Right lobe of liver (tissue), 6 donors: ENCODE results near the gene LBHD1. TPM values are rescaled to one million over a fixed set of nuclear protein-coding genes. Genes with fewer than 3 reads are reported as not detected.
A peak's percentile ranks its signal among the peaks of the same experiment; 100 is the strongest.

Experiments used
- ATAC-seq, 4 donors: fragments of 200-7000 bp; cut with Tn5 transposase; one replicate each; pipeline ENCODE4 v1.9.1; 2020; ENCODE audit warnings: mild to moderate bottlenecking in 4 of 4, moderate library complexity in 4 of 4
- DNase-seq, 3 donors: peaks; one replicate each; pipeline ENCODE4 v3.0.0-alpha.2; 2020
- H3K27ac ChIP-seq, 3 donors: fragments of 200-600 bp; one replicate each; pipeline ENCODE4 v1.8.0; 2022
- H3K27me3 ChIP-seq, 2 donors: fragments of 200-600 bp; one replicate each; pipeline ENCODE4 v1.8.0; 2022
- H3K36me3 ChIP-seq, 4 donors: fragments of 200-600 bp; sonication (generic) in 1 of 4; one replicate each; pipeline versions ENCODE4 v1.5.1 to v1.8.0; 2017 to 2022; ENCODE audit warnings: control low read depth in 1 of 4
- H3K4me1 ChIP-seq, 4 donors: fragments of 200-600 bp; sonication (generic) in 1 of 4; one replicate each; pipeline versions ENCODE4 v1.5.1 to v1.8.0; 2017 to 2022; ENCODE audit warnings: control low read depth in 1 of 4
- H3K4me3 ChIP-seq, 3 donors: fragments of 200-600 bp; one replicate each; pipeline ENCODE4 v1.8.0; 2022
- H3K9me3 ChIP-seq, 4 donors: fragments of 200-600 bp; sonication (generic) in 1 of 4; one replicate each; pipeline versions ENCODE4 v1.5.1 to v1.8.0; 2017 to 2022; ENCODE audit warnings: control low read depth in 1 of 4
- POLR2A ChIP-seq: fragments of 450-650 bp; IDR thresholded peaks from one replicate; pipeline ENCODE4 v1.6.1; 2017; ENCODE audit warnings: antibody characterized with exemption, mild to moderate bottlenecking
- WGBS: methylation state at CpG from one replicate; pipeline ENCODE4 v1.1.6; 2018; ENCODE audit warnings: low coverage, low lambda C conversion rate; ENCODE audit not compliant: insufficient coverage; ENCODE audit errors: missing lambda C conversion rate; 5-methylcytosine and 5-hydroxymethylcytosine counted together
- intact Hi-C, 2 donors: fragments of 100-400 bp; cut with DNase I; formaldehyde crosslinking; loops; one replicate each; pipeline versions ENCODE4 v1.11.2 to v1.14.1; 2022
- total RNA-seq, 6 experiments: library from RNA; depleted of rRNA in 2 of 6; stranded (reverse); fragments of >200 nt in 2 of 6; fragmentation: NEBNext Ultra II Directional in 3 of 6; extraction: Animal tissue kit (Norgen Biotek cat#: 25700) in 3 of 6; gene quantifications; one replicate each; pipeline versions ENCODE4 v1.1.0 to v1.2.4, GENCODE V29; 2016 to 2023
- TF ChIP-seq, protein P1 (sequence below), 4 donors: fragments of 200-600 bp in 3 of 4; fragments of 450-650 bp in 1 of 4; IDR thresholded peaks; one replicate each; pipeline versions ENCODE4 v1.5.1 to v1.8.0; 2016 to 2022; ENCODE audit warnings: antibody characterized with exemption in 4 of 4, mild to moderate bottlenecking in 2 of 4
- donor health status: DM: no; HTN: yes; CAD: no.
- donor health status: DM: no; HTN: no; CAD: no.
- donor health status: DM: no; HTN: no; CAD: no.
- donor health status: DM: no; HTN: yes; CAD: no.
- donor health status: DM: no; HTN: yes; CAD: no.

Gene LBHD1
- total RNA-seq, 6 experiments from 2014 or later = 2.7 to 6.5 (median 3.7) TPM

DNA sequence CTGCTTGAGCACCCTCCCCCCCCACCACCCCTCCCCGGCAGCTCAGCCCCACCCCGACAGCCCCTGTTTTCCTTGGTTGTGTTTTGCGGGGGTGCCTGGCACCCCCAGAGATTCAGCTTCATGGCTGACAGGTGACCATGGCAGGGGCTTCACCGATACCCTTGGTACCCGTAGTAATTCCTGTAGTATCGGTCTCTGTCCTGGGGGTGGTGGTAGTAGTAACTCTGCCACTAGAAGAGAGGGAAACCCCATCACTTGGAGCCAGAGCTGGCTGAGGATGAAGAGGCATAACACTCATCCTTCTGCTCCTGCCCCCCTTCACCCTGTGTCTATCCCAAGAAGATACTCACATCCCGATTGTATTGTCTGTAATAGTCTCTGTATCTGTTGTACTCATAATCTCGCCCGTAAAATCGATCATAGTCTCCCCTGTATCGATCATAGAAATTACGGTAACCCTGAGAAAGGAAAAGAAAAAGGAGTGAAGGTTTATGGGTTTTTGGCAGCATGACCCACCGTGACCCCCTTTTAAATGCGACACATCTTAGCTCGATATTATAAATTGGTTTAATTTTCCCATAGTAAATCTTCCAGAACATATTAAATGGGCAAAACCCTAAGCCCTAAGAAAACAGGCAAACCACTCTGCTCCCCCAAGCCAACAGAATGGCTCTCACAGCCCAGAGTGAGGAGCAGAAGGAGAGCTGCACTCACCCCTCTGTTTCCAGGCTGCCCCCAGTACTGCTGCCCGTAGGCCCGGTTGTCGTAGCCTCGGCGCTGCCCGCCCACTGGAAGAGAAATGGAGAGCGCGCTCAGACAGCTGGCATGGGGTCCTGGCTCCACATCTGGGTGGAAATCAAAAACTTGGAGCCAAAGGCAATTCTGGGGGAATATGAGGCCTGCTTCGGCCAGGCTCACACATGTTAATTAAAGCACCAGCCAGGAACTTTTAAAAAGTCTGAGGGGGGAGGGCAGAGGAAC lies 43.4 kb upstream of the LBHD1 start:
- Histone ChIP-seq H3K36me3 (peaks cover 0 to 83% (median 47%) of the 10 kb centered on the region in 4 donors), H3K4me1 (peaks cover 0 to 44% (median 17%) of the 10 kb centered on the region in 4 donors), H3K27me3 (no peaks in the 10 kb centered on the region), H3K4me3 (no peak overlapping the region), H3K9me3 (no peaks in the 10 kb centered on the region), H3K27ac (no peak overlapping the region)
- ATAC-seq = no peak
- WGBS = 93% methylated on average over 14 of the region's 24 CpGs
- TF ChIP-seq POLR2A = no peak
- TF ChIP-seq, protein P1, sequence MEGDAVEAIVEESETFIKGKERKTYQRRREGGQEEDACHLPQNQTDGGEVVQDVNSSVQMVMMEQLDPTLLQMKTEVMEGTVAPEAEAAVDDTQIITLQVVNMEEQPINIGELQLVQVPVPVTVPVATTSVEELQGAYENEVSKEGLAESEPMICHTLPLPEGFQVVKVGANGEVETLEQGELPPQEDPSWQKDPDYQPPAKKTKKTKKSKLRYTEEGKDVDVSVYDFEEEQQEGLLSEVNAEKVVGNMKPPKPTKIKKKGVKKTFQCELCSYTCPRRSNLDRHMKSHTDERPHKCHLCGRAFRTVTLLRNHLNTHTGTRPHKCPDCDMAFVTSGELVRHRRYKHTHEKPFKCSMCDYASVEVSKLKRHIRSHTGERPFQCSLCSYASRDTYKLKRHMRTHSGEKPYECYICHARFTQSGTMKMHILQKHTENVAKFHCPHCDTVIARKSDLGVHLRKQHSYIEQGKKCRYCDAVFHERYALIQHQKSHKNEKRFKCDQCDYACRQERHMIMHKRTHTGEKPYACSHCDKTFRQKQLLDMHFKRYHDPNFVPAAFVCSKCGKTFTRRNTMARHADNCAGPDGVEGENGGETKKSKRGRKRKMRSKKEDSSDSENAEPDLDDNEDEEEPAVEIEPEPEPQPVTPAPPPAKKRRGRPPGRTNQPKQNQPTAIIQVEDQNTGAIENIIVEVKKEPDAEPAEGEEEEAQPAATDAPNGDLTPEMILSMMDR (IDR thresholded peaks at IDR 0.05) = no peak
- intact Hi-C loops = no loop called here
- no peak for DNase-seq

DNA sequence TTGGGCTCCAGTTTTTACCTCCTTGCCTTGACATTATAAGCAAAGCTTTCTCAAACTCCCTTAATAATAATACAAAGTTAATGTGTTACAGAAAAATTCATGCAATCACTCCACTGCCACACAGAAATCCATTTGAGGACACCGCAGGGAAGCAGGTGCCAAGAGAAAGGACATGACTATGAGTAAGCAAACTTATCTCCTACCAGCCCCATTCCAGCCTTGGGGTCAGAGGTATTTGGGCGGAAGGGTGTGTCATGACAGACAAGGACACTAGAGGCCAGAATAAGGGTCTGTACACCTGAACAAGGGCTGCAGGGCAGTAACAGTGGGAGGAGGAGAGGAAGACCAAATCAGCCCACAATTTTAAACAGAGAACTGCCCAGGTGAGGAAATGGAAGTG lies 41.3 kb upstream of the LBHD1 start:
- peak; percentile 67 to 73 (median 70) for ATAC-seq
- WGBS = 29% methylated on average over 2 of the region's 2 CpGs
- Histone ChIP-seq H3K36me3 (peaks cover 0 to 64% (median 29%) of the 10 kb centered on the region in 4 donors), H3K27me3 (no peaks in the 10 kb centered on the region), H3K9me3 (no peaks in the 10 kb centered on the region), H3K4me1 (peaks cover 0 to 53% (median 23%) of the 10 kb centered on the region in 4 donors), H3K27ac (peak overlapping the region; percentile 56 to 72 (median 67)), H3K4me3 (peak overlapping the region in 2 of 3 donors; percentile 5 to 24)
- DNase-seq = peak; percentile 66 to 87 (median 80)
- intact Hi-C loops = no loop called here
- TF ChIP-seq, protein P1 (IDR thresholded peaks at IDR 0.05) = peak; percentile 8 to 20 (median 13)
- TF ChIP-seq POLR2A = no peak

DNA sequence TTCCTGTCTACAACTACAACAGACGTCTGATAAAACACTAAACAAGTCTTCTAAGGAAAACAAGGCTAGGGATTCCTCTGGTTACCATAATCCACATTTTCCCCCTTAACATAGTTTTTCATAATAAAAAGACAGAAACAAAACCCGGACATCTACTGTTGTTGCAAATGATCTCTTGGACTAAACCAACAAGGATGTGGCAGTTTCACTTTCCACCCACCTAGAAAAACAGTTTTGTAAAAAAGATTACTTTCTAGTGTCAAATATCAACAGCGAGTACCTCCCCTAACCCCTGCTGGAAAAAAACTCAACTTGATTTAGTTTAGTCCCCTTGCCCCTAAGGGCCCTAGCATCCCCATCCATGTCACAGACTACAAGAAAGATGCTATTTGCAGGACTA lies 40.8 kb upstream of the LBHD1 start:
- WGBS = 19% methylated on average over 3 of the region's 3 CpGs
- DNase-seq = no peak
- ATAC-seq = no peak

DNA sequence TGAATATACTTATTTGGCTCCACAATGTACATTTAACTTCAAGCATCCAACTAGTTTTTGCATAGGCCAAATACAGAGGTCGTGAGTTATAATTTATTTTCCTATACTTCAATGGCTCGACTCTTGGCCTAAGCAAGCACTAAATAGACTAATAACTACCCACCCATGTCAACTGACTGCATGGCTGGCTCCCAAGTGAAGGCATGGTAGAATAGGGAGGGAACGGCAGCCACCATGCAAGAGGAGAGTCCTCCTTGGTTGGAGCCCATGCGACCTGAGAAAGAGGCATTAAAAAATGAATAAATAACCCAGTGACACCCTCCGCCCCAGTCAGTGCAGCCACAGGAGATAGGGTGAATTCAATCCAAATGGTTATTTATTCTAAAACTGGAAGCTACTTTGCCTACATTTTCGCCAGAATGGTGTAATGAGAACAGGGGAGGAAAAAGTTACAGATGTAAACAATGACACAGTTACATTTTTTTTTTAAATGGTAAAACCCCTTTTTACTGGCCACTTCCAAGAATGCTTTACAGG lies 40.3 kb upstream of the LBHD1 start:
- intact Hi-C loops = no loop called here
- no peaks in the 10 kb centered on the region for H3K27me3 ChIP-seq
- DNase-seq (no peak), ATAC-seq (no peak)
- peak overlapping the region in 2 of 3 donors; percentile 5 to 24 for H3K4me3 ChIP-seq
- peaks cover 0 to 53% (median 23%) of the 10 kb centered on the region in 4 donors for H3K4me1 ChIP-seq
- H3K36me3 ChIP-seq = peaks cover 0 to 54% (median 21%) of the 10 kb centered on the region in 4 donors
- 46% methylated on average over 6 of the region's 6 CpGs for WGBS
- H3K9me3 ChIP-seq = no peaks in the 10 kb centered on the region
- no peak for TF ChIP-seq POLR2A
- TF ChIP-seq, protein P1 (IDR thresholded peaks at IDR 0.05) = no peak
- peak overlapping the region; percentile 56 to 72 (median 67) for H3K27ac ChIP-seq

More for the DNA sequence above, 40.8 kb upstream of the LBHD1 start:
- peak overlapping the region in 2 of 3 donors; percentile 5 to 24 for H3K4me3 ChIP-seq
- H3K9me3 ChIP-seq = no peaks in the 10 kb centered on the region
- H3K27me3 ChIP-seq = no peaks in the 10 kb centered on the region
- intact Hi-C loops = no loop called here
- H3K27ac ChIP-seq = peak overlapping the region; percentile 56 to 72 (median 67)
- peaks cover 0 to 60% (median 25%) of the 10 kb centered on the region in 4 donors for H3K36me3 ChIP-seq
- H3K4me1 ChIP-seq = peaks cover 0 to 53% (median 23%) of the 10 kb centered on the region in 4 donors
- TF ChIP-seq, protein P1 (IDR thresholded peaks at IDR 0.05) = no peak
- no peak for TF ChIP-seq POLR2A
